ENCODE measurements around the gene CTRB1. TPM values are rescaled to one million over a fixed set of nuclear protein-coding genes. Genes with fewer than 3 reads are reported as not detected.
A peak's percentile ranks its signal among the peaks of the same experiment; 100 is the strongest.

The CTRB1 gene
- total RNA-seq, 1 experiment from 2014 or later: not detected

DNA sequence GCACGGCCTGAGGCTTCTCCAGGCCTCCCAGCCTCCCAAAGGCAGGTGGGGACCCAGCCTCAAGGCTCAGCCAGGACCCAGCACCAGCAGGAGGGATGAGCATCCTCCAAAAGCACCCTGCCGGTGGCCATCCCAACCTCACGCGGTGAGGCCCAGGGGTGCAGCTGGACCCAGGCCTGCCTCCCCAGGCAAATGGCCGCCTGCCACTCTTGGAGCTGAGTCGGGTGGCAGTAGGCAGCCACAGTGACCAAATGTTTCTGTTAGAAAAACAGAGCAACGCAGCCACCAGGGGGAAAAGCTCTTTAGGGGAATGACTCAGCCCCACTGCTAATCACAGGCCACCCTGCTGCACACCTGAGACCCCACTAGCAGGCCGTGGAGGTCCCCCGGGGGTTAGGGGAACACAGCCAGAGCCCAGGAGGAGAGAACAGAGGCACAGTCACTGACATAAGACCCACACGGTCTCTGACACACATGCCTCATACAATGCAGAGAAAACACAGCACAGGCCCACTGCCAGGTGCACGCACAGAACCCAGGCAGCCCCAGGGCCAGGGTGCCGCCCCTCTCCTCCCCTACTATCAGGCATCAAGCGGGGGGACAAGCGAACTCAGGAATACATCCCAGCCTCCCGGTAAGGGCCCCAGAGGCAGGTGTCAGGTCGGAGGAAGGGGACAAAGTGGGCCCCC, 20.2 kb downstream of the CTRB1 start:
- H4K91ac ChIP-seq (ENCODE audit: insufficient read length, low read depth, low read length): no peak overlapping the region
- Mint-ChIP-seq H3K27me3 (ENCODE audit: low read depth) (no peaks in the 10 kb centered on the region), H3K9me3 (no peaks in the 10 kb centered on the region), H3K4me3 (no peak overlapping the region), H3K27ac (peak overlapping the region in 2 of 3 experiments; percentile 84 to 97; a peak in 4 of 7 replicates), H3K36me3 (ENCODE audit: insufficient read depth in 1 of 3, low read depth in 3 of 3) (peaks cover 39 to 64% (median 59%) of the 10 kb centered on the region in 3 experiments; a peak in 6 of 7 replicates), H3K4me1 (peaks cover 8 to 21% of the 10 kb centered on the region in 2 experiments)
- no peaks in the 10 kb centered on the region for H3K23me2 ChIP-seq (ENCODE audit: insufficient read length, low read depth, low read length, poor library complexity, severe bottlenecking)
- H4K8ac ChIP-seq (replicated peaks; ENCODE audit: insufficient read length, low read depth, low read length): no peak overlapping the region
- no CpG with 5 or more reads among the region's 16 CpGs for WGBS (ENCODE audit: extremely low coverage, insufficient read length, low lambda C conversion rate)
- H3K18ac ChIP-seq (ENCODE audit: insufficient read length, low read depth, low read length): no peak overlapping the region
- no peak overlapping the region for H3K23ac ChIP-seq (ENCODE audit: insufficient read length, low read depth, low read length)
- no peak overlapping the region for H3K56ac ChIP-seq (ENCODE audit: insufficient read length, low read depth, low read length)
- no peaks in the 10 kb centered on the region for H4K20me1 ChIP-seq (ENCODE audit: control insufficient read depth, insufficient read depth, insufficient read length)
- no peak overlapping the region for H2BK12ac ChIP-seq (ENCODE audit: insufficient read length, low read depth, low read length)
- H3K4me2 ChIP-seq (ENCODE audit: insufficient read depth, insufficient read length, low read length): no peak overlapping the region
- peaks cover 3% of the 10 kb centered on the region for H3K79me1 ChIP-seq (ENCODE audit: insufficient read depth, low read depth, low read length, poor library complexity, severe bottlenecking)
- no peak overlapping the region for H4K5ac ChIP-seq (ENCODE audit: insufficient read length, low read depth, low read length)
- H3K79me2 ChIP-seq (ENCODE audit: insufficient read depth, low read length): peaks cover 12% of the 10 kb centered on the region; the same call in 1 of the 2 replicates
- DNase-seq: peak; percentile 31
- no peak overlapping the region for H2BK15ac ChIP-seq (ENCODE audit: low read depth, low read length)
- H3K27me3 ChIP-seq (ENCODE audit: insufficient read depth, low read length): no peaks in the 10 kb centered on the region
- no peak overlapping the region for H3K14ac ChIP-seq (ENCODE audit: insufficient read depth, low read length)
- no peak overlapping the region for H3T11ph ChIP-seq (ENCODE audit: low read length)
- H2BK5ac ChIP-seq (ENCODE audit: insufficient read length, low read length): no peak overlapping the region
- H2BK20ac ChIP-seq (ENCODE audit: low read depth, low read length, poor library complexity, severe bottlenecking): no peak overlapping the region
- H3K9me3 ChIP-seq (ENCODE audit: control insufficient read depth, low read depth, low read length): no peaks in the 10 kb centered on the region
- no peak overlapping the region for H2AFZ ChIP-seq (ENCODE audit: low read length)
- H2BK120ac ChIP-seq (ENCODE audit: low read depth, low read length, poor library complexity, severe bottlenecking): no peak overlapping the region
- H3K9ac ChIP-seq (ENCODE audit: extremely low read depth, insufficient read length, low read length): no peak overlapping the region
- no peak overlapping the region for H3K27ac ChIP-seq (ENCODE audit: insufficient read length, low read depth, low read length)
- no peaks in the 10 kb centered on the region for H3K4me1 ChIP-seq (ENCODE audit: insufficient read depth, low read length)
- no peak overlapping the region for H3K4ac ChIP-seq (ENCODE audit: low read depth, low read length)
- TF ChIP-seq, protein P1, sequence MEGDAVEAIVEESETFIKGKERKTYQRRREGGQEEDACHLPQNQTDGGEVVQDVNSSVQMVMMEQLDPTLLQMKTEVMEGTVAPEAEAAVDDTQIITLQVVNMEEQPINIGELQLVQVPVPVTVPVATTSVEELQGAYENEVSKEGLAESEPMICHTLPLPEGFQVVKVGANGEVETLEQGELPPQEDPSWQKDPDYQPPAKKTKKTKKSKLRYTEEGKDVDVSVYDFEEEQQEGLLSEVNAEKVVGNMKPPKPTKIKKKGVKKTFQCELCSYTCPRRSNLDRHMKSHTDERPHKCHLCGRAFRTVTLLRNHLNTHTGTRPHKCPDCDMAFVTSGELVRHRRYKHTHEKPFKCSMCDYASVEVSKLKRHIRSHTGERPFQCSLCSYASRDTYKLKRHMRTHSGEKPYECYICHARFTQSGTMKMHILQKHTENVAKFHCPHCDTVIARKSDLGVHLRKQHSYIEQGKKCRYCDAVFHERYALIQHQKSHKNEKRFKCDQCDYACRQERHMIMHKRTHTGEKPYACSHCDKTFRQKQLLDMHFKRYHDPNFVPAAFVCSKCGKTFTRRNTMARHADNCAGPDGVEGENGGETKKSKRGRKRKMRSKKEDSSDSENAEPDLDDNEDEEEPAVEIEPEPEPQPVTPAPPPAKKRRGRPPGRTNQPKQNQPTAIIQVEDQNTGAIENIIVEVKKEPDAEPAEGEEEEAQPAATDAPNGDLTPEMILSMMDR (conservative IDR thresholded peaks at IDR 0.05): peak; percentile 32; the same call in 1 of the 3 replicates
- no peak overlapping the region for H2AK5ac ChIP-seq (ENCODE audit: insufficient read length, low read length)

All from H9 (cell line).